GDM1 (cell line): ENCODE measurements around the gene GPR157.
A peak's percentile ranks its signal among the peaks of the same experiment; 100 is the strongest.
"Not testable (repeated sequence)": the region's sequence is repeated elsewhere in the genome, so short reads cannot be mapped to it uniquely, and the experiment has no call there.

ENCODE experiments used
- DNase-seq: peaks from one replicate; lab custom pipeline; 2025; lab: John Stamatoyannopoulos, UW

Gene GPR157

DNA sequence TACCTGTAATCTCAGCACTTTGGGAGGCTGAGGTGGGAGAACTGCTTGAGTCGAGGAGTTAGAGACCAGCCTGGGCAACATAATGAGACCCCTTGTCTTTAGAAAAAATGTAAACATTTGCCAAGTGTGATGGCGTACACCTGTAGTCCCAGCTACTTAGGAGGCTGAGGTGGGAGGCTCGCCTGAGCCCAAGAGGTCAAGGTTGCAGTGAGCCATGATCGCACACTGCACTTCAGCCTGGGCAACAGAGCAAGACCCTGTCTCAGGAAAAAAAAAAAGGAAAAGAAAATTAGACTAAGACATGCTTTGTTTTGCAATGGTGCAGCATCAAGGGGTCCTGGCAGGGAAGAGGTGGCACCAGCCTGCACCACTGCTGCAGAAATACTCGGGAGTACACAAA is 16.8 kb upstream of the GPR157 start:
- no peak for DNase-seq

- no peak for DNase-seq
Observed at GRCh38 chr1:9145021-9145668, 16.2 kb upstream of the GPR157 start.

GRCh38 chr1:9144494-9144893 is 15.6 kb upstream of the GPR157 start:
- not testable (repeated sequence) for DNase-seq

DNA sequence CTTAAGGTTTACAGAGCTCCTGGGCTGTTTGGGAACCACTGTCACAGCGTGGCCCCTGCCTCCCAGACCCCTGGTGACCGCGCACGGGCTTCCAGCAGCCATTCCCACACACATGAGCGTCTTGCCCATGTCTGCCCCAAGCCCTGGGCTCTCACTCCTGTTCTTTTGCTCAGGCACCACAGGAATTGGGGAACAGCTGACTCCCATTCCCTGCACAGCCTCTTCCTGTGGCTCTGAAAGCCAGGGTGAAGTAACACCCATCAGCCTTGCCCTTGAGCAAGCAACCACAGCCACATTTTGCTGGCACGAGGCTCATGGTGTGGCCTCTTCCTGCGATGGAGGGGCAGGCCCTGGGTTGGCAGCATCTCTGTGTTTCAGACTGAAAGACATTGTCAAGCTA is 14.3 kb upstream of the GPR157 start:
- DNase-seq, result no peak

DNA sequence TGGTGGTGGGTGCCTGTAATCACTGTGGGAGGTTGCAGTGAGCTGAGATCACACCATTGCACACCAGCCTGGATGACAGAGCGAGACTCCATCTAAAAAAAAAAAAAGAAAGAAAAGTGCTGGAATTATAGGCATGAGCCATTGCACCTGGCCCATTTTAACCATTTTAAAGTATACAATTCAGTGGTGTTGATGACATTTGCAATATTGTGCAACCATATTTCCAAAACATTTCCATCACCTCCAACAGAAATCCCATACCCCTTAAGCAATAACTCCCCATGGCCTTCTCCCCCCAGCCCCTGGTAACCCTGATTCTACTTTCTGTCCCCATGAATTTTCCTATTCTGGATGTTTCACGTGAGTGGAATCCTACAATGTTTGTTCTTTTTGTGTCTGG is 11.0 kb upstream of the GPR157 start:
- DNase-seq, result no peak

- DNase-seq, result no peak
Observed at GRCh38 chr1:9136932-9137331, 8.0 kb upstream of the GPR157 start.

- peak; percentile 18 for DNase-seq
Observed at GRCh38 chr1:9135073-9135836, 6.4 kb upstream of the GPR157 start.

- DNase-seq, result no peak
Observed at GRCh38 chr1:9133870-9134585, 5.1 kb upstream of the GPR157 start.

DNA sequence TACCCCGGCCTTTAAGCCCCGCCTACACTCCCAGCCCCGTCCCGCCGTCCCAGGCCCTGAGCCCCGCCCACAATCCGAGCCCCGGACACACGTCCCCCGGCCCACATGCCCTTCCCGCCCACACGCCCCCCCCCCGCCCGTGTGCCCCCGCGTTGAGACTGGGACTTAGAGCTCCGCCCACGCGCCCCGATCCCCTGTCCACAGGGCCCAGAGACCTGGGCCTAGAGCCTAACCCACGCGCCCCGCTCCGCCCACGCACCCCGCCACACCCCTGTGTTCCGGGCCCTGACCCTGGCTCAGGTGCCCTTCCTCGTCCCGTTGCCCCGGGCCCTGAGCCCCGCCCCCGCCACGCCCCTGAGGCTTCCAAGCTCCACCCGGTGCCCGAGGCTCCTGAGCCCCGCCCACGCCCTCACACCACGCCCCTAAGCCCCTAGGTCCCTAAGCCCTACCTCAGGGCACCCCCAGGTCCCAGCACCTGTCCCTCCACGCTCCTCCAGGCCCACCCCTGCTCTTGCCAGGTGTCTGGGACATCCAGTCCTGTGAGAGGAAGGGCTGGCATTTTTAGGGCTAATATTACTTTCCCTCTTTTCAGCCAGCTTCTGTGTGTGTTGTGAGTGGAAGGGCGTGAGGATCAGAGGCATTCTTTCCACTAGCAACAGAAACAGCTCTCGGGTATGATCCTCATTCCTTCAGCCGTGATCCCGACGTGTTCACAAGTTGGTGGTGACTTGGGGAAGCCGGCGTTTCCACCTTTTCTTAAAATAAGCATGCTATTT is 552 bp upstream of the GPR157 start:
- peak; percentile 80 for DNase-seq

- DNase-seq, result no peak
Observed at GRCh38 chr1:9128166-9128519, 759 bp downstream of the GPR157 start.

GRCh38 chr1:9127395-9128165 is 1.3 kb downstream of the GPR157 start:
- DNase-seq, result no peak

DNA sequence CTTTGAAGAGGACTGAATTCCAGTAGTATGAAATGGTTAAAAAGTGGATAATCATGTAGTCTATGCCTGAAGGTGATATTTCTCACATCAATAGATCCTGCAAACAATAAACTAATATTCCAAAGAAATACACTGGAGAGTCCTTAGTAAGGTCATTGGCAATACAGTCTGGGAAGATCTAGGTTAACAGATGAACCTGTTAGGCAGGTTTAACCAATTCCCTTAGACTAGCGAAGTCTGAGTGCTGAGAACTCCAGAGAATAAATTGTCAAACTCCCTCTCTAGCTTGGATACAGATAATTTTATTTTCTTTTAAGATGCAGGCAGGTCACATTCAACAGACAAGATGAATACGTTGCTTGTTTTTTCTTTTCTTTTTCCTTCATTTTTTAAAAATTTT is 2.4 kb downstream of the GPR157 start:
- no peak for DNase-seq

DNA sequence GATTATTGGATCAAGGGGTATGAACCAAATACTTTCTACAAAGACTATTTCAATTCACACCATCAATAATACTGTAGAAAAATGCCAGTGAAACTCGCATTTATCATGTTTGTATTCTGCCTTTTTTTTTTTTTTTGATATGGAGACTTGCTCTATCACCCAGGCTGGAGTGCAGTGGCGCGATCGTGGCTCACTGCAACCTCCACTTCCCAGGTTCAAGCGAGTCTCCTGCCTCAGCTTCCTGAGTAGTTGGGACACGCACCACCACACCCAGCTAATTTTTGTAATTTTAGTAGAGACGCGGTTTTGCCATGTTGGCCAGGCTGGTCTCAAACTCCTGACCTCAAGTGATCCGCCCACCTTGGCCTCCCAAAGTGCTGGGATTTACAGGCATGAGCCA is 3.1 kb downstream of the GPR157 start:
- not testable (repeated sequence) for DNase-seq

GRCh38 chr1:9125325-9125724 is 3.6 kb downstream of the GPR157 start:
- DNase-seq, result no peak

DNA sequence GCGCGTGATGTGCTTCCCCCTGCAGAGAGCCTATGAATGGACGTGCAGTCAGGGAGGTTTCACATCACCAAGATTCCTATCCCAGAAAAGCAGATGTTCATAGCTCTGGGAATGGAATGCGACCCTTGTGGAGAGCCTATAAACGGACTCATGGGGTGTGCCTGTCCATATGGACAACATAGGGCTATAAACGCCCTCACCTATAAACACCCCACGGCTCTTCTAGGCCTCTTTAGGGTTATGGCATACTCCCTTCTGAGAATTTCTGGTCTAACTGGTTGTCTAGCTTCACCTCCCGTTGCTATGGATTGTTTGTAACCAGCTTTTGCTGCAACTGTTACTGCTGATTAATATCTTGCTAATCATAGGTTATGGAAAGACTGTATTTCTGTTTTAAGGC is 4.5 kb downstream of the GPR157 start:
- not testable (repeated sequence) for DNase-seq

DNA sequence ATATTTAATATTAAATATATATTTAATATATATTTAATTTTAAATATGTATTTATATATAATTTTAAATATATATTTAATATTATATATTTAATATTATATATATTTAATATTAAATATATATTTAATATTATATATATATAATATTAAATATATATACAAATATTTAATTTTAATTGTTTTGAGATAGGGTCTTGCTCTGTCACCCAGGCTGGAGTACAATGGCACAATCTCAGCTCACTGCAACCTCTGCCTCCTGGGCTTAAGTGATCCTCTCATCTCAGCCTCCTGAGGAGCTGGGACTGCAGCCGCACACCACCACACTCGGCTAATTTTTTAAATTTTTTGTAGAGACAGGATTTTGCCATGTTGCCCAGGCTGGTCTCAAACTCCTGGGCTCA is 5.2 kb downstream of the GPR157 start:
- DNase-seq, result not testable (repeated sequence)

DNA sequence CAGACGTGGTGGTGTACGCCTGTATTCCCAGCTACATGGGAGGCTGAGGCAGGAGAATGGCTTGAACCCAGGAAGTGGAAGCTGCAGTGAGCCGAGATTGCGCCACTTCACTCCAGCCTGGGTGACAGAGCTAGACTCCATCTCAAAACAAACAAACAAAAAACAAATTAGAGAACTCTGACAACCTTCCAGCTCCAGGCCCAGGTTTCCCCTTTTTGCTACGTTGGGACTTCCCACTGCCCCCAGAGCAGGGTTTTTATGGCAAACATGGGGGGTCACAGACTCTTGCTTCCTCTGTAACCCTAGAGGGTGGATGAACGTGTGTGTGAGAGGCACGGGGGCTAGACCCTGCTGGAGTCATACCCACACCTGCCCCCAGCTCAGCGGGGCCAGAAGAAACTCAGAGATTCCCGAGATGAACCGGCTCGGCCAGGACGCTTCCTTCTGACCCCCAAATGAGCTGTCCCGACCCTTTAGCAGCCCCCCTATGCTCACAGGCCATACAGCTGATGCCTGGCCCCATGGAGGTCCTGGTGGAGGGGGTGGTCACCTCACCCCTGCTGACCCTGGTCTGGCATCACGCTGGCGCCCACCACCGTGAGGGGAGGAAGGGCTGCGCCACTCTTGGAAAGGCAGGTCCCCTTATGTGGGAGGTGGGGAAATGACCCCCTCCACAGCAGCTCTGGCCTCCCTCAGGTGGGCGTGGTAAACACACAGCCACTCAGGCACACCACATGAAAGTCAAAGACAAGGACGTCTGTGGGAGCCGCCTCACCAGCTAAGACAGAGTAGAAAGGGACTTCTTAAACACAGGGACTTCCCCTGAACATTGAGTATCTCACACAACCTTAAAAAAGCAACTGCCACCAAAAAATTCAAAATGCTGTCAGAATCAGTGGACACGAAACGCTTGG is 7.1 kb downstream of the GPR157 start:
- DNase-seq, result no peak

DNA sequence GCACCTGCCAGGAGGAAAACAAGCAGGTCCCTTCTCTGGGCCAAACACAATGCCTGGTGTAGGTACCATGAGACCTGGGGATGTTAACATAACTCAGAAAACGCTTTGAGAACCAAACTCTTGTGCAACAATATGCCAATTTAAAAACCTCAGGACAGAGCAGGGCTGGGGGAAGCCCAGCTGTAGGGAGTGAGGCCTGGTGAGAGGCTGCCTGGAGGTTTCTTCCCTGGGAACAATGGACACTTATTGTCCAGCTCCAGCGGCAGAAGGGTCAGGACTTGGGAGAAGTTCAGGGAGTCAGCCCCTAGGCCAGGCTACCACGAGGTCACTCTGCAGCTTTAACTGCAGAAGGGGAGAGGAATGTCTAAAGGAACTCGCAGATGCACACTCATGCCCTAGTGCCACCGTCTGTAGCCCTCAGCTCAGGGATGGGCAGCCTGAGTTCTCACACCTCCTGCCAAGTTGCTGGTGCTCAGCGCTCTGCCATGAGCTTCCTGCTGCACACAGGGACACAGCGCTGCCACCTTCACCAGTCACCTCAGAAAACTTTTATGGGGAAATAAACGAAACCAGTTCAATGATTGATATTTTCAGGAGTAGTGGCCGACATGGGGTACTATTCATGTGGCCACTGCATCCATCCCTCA is 8.5 kb downstream of the GPR157 start:
- DNase-seq, result no peak

DNA sequence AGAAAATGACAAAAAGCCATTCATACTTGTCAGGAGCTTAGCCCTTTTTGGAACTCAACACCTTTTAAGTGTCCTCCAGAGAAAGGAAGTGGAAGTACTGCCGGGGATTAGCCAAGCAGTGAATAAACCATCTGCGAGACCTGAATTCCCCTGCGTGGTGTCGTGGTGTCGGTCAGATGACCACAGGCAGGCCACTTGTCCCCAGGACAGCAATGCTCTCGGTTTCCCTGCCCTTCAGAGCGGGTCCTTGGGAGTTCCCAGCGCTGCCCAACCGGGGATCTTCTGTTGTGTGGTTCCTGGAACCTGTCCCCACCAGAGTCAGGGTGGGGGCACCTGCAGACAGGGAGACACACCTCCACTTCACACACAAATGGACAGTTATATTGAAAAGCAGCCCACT is 9.2 kb downstream of the GPR157 start:
- DNase-seq, result no peak

DNA sequence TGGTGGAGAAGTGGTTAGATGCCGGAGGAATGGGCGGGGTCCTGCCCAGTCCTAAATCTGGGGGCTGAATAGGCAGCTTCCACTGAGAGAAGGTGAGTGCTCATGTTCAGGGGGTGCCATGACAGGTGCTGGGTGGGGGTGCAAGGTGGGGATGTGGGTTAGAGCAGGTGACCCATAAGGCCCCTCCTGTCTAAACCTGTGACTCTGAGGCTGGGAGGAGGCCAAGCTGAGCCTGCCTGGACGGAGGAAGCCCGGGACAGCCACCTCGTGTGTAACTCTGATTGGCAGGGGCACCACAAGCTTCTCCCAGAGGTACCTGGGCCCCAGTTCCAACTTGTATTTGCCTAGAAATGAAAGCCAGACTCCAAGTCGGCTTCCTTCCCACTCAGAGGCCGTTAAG is 10.7 kb downstream of the GPR157 start:
- DNase-seq, result no peak
